Activated T-cell treated with anti-CD3 and anti-CD28 coated beads for 48 hours (primary cell): ENCODE data around the gene STK38.

Experiments used
- DNase-seq: peaks from one replicate; pipeline ENCODE4 v3.0.0-alpha.2; 2020; ENCODE audit warnings: low read depth

The STK38 gene

DNA sequence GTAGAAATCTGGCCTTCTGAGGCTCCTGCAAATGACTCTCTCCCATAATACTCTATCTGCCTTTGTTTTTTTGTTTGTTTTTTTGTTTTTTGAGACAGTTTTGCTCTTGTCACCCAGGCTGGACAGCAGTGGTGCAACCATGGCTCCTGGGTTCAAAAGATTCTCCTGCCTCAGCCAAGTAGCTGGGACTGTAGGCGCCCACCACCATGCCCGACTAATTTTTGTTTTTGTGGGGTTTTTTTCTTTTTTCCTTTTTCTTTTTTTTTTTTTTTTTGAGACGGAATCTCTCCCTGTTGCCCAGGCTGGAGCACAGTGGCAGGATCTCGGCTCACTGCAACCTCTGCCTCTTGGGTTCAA, 16.6 kb upstream of the STK38 start:
- no peak for DNase-seq

DNA sequence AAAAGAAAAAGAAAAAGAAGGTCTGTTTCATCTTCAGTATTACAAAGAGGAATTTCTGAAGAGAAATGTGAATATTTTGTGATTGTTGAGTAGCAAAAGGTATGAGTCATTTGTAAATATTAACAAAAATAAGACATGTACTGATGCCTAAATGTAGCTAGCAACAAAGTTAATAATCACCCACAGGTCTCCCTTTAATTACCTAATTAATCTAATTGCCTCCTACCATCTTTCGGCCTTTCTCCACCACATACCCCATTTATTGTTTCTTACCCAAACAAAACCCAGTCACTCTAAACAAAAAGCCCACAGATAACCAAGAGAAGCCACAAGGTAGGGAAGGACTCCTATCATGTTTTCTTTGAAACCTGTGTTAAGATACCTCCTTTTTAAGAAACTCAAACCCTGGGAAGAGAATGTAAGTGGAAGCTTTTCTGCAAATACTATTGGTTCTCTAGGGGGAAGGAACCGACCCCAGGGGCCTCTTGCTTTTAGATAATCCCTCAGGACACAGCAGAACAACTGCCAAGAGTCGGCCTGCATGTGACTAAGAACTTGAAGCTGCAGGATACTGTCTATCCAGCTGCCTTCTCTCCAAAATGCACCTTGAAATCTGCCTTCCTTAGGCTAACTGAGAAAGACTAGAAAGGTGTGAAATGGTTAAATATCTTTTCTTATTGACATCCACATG, 16.1 kb upstream of the STK38 start:
- no peak for DNase-seq

DNA sequence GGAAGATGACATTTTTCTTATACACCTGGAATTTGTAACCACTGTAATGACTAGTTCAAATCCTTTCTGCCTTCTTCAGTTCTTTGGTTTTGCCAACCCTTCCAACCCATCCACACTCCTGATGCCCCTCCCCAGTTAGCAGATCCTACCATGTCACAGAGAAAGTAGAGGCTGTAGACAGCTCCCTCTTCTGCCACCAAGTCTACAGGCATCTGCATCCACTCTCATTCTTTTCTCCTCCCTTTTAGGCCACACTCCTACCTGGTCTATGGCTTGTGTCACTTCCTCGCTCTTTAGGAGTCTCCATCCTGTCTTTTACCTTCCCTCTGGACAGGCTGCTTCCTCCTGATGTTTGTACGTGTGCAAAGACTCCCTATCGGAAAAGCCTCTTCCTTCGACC, 13.5 kb upstream of the STK38 start:
- no peak for DNase-seq

DNA sequence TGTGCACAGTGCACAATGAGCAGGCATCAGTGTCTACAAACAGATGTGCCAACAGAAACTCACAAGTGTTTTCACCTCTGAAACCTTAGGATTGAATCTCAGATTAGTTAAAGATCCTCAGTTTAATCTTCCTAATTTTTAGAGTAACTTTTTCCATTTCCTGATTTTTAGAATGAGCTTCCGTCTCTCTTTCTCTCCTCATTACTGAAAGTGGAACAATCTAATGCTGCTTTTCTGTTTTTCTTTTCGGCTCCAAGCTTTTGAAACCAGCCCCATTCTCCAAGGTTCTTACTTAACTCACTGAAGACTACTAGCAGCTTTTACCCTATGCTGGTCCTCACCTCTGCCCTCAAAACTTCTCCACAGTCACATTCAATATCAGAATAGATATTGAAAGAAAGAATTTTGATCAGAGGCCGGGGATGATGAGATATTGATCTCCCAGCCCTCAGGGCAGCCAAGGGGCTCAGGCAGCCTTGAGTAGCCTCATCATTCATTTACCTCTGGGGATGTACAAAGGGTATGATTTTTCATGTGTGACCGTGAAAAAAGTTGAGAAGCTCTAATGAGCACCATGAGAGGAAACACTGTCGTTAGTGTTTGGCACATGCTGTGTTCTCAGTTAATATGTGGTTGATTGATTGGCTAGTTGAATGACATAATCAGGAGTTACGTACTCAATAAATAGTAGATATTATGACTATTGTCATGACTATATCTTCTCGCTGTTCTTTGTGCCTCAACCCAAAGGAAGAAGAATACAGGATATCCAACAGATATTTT, 11.9 kb upstream of the STK38 start:
- no peak for DNase-seq

DNA sequence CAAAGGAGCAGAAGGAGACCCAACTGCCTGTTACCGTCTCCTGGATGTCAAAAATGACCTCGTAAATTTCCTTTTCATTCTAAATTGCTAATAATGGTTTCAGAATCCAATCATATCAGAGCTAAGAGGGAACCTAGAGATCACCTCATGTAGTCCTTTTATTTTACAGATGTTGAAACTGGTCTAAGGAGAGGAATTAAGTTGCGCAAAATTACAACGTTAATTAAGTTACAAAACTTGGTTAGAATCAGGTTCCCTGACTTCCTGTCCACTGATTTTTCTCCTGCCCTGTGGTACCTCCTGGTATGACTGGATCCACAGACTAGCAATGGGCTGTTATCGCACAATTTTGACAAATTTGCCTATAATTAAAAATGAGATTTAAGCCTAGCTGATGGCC, 9.0 kb upstream of the STK38 start:
- no peak for DNase-seq

DNA sequence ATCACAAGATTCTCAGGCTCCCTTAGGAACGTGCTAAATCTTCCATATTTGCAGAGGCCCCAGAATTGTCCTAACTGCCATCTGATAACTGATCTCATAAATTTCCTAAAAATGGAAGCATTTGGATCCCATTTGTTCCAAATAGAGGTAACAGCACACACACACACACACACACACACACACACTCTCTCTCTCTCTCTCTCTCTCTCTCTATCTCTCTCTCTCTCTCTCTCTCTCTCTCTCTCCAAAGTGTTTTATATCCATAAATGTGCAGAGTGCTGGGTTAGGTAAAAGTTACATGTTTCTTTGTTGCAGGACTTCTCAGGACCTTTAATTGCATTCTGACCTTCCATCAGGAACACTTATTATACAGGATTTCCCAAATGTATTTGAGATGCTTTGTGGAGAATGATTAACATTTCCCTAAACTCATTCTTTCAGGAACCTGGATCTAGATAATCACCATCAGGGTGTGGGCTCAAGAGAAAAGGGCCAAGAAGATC, 8.5 kb upstream of the STK38 start:
- no peak for DNase-seq

DNA sequence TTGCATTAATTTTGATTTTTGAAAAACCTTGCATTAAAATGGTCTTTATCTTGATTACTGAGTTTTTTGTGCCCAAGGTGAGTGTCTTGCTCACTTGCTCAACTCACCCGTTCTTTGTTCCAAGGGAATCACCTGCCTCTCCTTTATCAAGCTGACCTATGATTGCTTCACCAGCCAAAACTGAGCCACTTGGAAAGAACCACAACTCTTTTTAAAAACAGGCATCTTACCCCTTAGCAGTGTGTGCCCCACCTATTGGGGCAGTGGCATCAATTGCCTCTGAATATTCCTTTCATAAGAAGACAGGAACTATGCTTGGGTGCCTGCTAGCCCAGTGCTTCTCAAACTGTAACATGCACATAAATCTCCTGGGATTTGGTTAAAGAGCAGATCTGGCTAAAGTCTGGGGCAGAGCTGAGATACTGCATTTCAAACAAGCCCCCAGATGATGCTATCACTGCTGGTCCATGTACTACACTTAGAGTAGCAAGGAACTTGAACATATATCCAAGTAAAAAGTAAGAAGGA, 3.3 kb upstream of the STK38 start:
- DNase-seq, result no peak

DNA sequence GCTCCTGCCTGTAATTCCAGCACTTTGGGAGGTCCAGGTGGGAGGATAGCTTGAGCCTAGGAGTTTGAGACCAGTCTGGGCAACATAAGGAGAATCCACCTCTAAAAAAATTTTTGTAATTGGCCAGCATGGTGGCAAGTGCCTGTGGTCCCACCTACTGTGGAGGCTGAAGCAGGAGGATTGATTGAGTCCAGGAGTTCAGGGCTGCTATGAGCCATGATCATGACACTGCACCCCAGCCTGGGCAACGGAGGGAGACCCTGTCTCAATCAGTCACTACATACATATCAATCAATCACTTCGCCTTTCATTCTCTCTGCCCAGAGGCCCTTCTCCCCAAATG, 1.1 kb upstream of the STK38 start:
- no peak for DNase-seq

DNA sequence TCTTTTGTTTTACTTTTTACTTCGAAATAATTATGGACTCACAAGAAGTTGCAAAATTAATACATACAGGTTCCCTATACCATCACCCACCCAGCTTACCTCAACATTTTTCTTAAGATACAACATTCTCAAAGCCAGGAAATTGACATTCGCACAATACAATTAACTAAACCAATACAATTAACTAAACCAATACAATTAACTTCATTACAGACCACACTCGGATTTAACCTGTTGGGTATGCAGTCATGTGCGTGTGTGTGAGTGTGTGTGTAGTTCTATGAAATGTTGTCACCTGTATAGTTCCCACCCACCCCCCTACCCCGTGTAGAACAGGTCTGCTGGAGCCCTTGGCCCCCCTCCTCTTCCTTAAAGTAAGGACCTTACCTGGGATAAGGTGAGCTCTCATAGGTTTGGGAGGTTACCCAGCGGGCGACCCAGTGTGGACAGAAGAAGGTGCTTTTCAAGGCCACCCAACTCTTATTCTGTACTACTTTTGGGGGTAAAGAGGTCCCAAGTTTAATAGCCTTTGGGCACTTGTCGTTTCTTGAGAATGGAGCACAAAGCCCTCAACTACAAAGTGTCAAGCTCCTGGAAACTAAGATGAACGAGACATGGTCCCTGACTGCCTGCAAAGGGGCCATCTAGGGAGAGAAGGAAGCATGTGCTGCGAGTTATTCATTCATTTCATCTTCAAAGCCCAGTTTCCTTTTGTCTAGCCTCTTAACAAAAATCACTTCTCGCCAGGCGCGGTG, 544 bp upstream of the STK38 start:
- DNase-seq, result no peak

DNA sequence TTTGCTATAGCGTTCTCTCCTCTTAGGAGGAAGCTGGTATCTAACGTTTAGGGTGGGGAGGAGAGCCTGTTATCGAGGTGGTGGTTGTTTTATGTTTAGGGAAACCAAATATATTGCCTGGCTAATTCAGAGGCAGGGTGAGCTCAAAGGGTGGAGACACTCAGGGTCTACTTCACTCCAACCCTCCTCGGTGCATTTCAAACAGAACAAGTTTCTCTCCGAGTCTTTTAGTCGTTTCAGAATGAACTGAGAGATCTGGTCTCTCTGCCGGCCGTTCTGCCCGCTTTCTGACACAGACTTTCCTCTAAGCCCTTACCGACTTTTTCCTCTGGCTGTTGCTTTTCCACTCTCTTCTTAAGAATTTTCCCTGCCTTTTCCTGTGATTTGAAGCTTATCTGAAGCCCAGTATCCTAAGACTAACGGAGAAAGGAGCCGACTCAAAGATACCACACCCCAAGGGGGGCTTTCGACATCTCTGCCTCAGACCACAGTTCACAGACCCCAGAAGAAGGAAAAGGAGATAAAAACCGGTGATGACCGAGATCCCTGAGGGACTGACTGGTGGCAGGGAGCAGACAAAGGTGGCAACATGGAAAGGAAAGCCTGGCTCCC, 865 bp downstream of the STK38 start:
- no peak for DNase-seq

DNA sequence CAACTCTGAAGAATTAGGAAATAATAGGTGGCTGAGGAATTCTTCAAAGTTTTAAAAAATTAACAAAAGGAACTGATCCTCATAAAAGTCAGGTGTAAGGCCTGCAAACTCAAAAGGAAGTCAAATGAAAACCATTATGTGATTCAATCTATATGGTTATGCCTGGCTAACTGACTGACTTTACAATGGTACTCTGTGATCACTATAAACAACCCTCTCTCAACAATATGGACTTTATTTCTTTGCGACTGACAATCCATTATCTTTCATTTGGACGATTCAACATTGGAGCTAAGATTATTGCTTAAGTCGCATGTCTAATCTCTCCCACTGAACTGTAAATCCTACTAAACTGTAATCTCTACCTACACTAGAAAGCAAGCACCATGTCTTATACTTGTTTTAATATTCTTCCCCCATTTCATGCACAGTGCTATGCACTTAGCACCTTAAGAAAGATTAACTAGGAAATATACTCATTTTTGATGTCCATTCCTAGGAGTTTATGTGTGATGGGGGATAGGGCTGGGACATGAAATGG, 1.4 kb downstream of the STK38 start:
- no peak for DNase-seq

DNA sequence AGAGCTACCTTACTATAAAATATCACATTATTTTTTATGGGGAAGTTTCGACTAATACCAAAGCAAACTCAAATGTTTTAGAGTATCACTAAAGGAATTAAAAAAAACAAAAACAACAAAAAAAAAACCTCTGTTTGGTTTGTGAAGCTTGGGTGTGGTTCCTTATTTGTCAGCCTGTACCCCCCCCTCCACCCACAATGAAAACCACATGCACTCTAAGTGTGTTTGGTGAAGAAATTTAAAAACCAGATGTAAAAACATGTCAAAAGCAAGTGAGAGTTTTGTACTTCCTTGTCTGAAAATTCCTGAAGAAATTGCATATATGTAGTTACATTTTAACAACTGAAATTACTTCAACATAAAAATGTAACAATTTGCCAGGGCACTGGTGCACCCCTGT, 3.1 kb downstream of the STK38 start:
- DNase-seq, result no peak

DNA sequence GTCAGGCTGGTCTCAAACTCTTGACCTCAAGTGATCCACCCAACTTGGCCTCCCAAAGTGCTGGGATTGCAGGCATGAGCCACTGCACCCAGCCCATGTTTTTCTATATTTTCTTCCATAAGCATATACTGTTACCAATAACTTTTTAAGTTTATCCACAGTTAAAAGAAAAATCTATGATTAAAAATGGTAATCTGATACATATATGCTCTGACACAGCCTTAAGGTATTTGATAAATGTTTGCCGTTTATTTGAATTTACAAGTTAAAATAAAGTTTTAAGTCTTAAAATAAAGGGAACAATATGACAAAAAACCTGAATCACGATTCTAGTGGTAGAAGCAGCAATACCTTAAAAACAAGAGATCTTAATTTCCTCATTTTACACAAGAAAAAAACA, 5.2 kb downstream of the STK38 start:
- DNase-seq, result no peak

DNA sequence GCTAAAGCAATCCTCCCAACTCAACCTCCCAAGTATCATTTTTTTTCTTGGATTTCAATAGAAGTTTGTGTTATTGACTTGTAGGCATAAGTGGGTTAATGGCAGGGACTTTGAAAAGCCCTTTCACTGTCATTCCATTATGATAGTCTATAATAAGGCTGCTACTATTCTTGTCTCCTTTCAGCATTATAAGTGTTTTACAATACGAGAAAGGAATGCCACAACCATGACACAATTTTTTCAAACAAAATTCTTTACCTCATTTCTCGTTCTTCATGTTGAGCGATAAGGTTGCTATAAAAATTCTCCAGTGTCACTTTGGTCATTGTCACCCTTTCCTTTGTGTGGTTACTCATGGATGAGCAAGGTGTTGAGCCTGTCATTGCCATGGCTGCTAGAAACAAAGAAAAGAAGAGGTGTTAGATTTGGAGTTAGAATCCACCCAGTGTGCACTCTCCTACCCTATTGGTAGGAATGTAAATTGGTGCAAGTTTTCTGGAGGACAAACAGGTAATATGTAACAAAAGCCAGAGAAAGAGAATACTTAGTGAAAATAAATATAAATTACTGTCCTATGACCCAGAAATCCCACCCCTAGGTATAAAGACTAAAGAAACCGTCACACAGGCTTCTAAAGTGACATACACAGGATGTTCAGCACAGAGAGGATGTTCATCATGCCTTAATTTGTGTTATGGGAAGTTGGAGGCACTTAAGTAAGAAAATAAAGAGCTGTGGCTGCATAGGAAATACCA, 7.3 kb downstream of the STK38 start:
- no peak for DNase-seq

DNA sequence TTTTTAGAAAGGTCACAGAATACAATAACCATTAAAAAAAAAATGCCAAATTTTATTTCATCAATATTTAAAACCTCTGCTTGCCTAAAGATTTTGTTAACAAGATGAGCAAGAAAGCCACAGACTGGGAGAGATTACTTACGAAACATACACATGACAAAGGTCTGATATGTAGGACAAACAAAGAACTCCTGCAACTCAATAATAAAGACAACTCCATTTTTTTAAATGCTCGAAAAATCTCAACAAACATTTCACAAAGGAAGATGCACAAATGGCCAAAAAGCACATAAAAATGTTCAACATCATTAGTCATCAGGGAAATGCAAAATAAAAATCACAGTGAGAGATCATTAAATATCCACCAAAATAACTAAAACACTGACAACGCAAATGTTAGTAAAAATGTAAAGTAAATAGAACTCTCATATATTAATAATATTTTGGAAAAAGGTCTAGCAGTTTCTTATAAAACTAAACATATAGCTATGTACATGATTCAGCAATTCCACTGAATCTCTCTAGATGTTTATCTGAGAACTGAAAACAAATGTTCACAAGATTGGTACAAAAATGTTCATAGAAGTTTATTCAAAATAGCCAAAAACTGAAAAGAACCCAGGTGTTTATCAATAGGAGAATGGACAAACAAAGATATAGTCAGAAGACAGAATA, 10.3 kb downstream of the STK38 start:
- no peak for DNase-seq

DNA sequence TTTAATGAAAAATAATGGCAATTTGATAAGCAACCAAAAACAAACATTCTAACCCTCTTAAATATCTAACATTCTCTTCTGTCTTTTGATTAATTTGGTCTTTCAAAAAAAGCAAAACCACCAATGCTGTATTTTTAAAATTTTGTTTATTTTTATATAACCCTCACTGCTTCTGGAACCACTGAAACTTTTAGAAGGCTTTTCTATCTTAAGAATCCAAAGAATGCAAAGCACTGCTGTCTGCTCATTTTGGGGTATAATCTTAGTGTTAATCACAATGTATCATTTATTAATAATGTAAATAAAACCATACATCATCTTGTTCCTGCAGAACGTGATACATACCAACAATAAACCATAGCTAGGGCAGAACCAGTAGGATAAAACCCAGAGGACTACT, 14.0 kb downstream of the STK38 start:
- DNase-seq, result no peak

DNA sequence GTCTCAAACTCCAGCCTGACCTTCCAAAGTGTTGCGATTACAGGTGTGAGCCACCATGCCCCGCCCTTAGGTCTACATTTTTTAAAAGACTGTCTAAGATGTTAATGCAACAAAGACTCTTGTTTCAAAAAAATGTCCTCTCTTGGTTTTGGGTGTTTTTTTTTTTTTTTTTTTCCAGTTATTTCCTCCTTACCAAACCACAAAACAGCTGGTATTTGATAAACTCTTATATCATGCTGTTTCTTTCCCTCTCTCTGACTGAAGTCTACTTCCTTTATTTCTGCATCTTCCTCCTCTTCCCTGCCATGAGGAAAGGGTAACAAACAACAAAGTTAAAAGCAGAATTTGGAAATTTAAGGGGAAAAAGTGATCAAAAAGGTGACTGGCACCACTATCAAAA, 21.2 kb downstream of the STK38 start:
- DNase-seq, result no peak

DNA sequence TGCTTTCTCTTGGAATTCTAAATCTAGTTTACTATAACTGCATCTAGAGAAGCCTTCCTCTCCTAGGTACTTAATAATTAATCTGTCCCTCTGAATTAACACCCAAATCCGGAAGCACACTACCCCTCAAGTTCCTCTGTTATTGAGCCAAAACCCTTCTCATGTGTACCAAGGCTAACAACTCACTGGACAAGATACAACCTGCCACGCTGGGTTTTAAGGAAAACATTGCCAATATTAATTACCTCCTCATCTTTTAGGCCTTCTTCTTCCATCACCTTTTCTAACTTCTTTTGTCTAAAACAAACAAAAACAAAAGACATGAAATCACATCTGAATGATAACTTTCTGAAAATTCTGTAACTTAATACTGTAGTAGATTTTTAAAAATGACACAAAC, 21.9 kb downstream of the STK38 start:
- no peak for DNase-seq

DNA sequence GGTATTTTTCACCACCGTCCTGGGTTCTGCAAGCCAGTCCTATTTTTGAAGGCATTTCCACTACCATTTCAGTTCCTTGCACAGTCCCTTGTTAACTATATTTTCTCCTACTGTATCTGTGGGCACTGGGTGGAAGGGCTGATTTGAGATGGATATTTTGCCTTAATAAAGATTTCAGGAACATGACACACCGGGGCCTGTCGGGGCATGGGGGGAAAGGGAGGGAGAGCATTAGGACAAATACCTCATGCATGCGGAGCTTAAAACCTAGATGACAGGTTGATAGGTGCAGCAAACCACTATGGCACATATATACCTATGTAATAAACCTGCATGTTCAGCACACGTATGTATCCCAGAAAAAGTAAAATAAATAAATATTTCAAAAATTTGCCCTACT, 22.4 kb downstream of the STK38 start:
- DNase-seq, result no peak

DNA sequence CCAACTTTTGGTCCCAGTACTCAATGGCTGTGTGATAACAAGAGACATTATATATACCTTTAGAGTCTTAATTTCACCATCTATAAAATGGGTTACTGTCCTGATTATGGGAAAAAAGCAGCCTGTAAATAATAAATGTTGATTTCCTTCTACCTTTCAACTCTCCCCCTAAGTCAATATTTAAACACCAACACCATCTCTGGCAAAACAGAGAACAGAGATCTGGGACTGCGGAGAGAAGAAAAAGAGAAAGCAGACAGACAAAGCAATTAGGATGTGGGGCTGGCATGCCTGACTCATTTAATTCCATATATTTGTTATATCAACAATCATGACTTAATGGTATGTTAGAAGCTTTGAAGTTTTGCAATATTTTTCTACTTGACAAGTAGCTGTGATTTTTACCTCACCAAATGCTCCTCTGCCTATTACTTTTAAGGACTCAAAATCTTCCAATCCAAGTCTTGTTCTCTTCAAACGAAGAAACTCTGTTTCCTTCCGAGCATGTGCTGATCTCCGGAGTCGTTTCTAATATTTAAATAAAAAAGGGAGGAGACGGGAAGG, 23.3 kb downstream of the STK38 start:
- DNase-seq, result no peak

DNA sequence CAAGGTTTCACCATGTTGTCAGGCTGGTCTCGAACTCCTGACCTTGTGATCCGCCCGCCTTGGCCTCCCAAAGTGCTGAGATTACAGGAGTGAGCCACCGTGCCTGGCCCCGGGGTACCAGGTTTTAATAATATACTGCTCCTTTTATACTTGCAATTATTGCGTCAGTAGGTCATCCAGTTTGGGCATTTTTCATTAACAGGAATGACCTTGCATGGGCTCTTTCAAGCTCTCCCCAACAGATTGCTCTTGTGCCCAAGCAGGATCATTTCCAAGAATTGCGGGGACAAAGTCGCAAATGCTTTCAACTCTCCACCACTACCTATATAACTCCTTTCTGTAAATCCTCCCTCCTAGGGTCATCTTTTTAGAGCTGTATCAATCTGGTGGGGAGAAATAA, 23.8 kb downstream of the STK38 start:
- no peak for DNase-seq
